Ramos (cell line): ENCODE measurements around the gene SFXN3.

ENCODE experiments used
- in situ Hi-C: fragments of 300-500 bp; cut with MboI; formaldehyde crosslinking; loops from one replicate; pipeline ENCODE4 v1.14.3; 2022; ENCODE audit warnings: low sequenced_read_pairs; ENCODE audit not compliant: unreplicated experiment

Gene SFXN3

DNA sequence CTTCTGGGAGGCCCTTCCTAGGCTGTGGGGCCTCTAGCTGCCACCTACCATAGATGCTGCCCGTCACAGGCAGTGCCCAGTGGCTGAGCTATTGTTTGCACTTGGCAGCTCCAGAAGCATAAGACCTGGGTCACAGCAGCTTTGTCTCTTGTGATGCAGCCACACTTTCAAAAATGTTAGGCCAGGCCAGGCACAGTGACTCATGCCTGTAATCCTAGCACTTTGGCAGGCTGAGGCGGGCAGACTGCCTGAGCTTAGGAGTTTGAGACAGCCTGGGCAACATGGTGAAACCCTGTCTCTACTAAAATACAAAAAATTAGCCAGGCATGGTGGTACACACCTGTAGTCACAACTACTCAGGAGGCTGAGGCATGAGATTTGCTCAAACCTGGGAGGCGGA is 21.3 kb downstream of the SFXN3 start:
- in situ Hi-C loops, result no loop called here

DNA sequence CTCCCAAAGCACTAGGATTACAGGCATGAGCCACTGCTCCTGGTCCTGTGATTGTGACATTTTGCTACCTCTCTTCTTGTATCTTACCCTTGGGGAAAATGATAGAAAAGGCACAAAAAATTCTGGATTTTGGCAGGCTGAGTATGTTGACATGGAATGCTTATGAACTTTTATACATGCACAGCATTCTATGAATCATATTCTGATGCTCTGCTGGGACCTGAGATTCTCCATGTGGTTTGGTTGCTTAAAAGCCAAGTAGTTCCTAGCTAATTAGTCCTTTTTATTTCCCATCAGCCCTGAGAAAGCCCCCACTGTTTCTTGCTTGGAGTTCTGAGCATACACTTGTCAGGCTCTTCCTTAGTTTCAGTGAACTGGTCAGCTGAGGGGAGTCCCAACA is 22.5 kb downstream of the SFXN3 start:
- in situ Hi-C loops, result no loop called here

DNA sequence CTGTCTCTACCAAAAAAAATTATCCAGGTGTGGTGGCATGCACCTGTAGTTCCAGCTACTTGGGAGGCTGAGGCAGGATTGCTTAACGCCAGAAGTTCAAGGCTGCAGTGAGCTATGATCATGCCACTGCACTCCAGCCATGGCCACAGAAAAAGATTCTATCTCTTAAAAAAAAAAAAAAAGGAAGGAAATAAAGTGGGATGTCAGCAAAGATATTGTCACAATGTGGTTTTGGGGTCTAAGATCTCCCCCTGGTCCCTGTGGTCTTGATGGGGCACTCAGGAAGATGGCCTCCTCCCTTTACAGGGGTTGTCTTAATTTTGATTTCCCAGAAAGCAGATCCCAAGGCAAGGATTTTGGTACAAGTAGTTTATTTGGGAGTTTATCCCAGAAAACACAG is 23.3 kb downstream of the SFXN3 start:
- in situ Hi-C loops, result no loop called here

DNA sequence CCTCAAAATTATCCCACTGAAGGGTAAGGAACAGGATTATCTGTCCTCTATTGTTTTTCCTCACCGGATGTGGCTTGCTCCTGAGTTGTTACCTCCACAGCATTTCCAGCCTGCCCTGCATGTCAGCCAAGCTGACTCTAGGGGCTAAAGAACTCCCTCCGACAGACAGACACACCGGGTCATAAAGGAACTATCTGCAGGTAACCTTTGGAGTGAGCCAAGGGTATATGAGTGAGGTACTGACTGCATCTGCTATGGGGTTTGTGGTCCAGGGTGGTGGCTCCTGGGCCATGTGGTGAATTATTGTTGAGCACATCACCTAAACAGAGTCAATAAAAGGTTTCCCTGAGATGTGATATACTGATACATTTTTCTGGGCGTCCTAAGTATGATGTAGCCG is 23.8 kb downstream of the SFXN3 start:
- in situ Hi-C loops, result no loop called here

DNA sequence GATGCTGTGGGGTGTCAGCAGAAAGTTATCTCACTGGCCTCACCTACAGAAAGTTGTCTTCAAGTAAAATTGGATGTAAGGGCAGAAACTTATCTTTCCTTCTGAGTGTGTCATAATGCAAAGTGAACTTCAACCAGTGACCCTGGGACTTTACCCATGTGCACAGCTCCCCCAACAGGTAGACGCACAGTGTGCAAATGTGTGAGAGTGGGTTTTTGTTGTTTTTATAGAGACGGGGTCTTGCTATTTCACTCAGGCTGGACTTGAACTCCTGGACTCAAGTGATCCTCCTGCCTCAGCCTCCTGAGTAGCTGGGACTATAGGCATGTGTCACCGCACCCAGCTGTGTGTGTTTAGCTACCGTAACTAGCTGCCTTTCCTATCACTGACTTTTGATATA is 24.4 kb downstream of the SFXN3 start:
- in situ Hi-C loops, result no loop called here

DNA sequence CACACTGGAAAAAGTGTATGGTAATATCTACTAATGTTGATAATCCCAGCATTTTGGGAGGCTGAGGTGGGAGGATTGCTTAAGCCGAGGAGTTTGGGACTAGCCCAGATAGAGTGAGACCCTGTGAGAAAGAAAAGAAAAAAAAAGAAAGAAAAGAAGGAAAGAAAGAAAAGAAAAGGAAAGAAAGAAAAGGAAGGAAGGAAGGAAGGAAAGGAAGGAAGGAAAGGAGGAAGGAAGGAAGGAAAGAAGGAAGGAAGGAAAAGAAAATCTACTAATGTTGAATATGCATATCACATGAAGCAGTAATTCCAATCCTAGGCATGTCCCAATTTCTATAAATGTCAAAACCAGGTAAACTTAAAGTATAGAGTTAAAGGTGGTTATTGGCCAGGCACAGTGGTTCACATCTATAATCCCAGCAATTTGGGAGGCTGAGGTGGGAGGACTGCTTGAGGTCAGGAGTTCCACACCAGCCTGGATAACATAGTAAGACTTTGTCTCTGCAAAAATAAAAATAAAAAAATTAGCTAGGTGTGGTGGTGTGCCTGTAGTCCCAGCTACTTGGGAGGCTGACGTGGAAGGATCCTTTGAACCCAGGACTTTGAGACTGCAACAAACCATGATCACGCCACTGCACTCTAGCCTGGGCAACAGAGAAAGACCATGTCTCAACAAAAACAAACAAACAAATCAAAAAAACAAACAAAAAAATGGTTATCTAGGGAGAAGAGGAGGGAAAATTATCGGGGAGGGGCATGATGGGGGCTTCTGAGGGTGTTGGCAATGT is 25.5 kb downstream of the SFXN3 start:
- in situ Hi-C loops, result no loop called here

DNA sequence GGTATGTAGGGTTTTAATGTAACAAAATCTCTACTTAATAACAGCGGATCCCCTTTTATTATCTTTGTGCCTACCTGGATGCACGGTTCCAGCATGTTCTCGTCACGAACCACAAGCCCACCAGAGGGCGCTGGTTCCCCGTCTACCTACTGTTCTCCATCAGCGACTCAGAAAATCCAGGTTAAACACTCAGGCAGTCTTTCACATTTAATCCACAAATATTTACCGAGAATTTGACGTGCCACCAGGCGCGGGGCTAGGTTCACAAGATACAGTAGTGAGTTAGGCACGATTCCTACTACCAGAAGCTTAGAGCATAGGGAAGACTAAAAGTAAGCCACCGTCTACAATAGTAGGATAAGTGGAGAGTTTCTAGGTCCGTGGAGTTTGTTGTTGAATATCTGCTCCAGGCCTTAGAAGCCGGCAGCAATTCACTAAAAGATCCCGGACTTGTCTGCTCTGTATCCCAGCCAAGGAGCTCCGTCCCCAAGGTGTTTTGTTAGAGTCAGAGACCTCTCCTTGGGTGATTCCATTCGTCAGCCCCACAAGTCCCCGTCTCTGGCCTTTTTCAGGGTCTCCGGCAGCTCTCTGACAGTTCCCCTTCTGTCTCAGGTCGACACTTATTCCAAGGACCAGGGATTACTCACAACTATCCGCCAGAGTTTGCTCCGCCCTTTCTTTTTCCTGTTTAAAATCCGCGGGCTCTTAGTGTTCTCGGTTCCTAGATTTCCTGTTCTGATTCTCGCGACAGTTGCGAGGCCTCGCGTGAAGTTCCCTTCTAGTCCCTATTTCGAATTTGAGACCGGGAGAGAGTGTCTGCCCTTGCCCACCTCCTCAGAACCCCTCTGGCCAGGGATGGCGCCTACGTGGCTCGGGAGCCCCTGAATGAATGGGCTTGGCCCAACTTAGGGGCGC is 29.3 kb downstream of the SFXN3 start:
- in situ Hi-C loops, result no loop called here

DNA sequence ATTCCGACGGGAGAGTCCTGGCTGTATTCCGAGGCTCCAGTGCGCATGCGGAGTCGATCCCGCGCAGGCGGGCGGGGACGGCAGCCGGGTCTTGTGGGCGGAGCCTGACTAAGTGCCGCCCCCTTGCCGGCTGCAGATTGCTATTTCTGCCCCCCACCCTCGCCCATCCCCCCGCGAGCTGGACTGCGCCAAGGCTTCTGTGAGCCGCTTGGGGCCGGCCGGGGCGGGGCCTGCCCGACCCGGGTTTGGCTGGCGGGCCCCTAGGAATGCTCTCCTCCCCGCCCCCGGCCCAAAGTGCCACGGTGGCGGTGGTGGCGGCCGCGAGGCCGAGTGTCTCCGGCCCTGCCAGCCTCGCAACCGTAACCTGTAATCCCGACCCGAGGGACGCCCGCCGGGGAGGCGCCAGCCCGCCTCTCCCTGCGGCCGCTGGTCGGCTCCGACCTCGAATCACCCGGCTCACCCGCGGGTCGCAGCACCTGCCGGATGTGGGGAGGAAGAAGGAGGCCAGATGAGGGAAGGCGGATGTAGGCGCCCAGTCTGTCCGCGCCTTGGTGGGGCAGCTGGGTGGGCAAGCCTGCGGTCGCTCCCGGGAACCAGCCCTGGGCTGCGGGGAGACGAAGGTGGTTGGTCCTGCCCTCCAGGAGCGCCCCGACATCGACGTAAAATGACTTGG is 30.1 kb downstream of the SFXN3 start:
- in situ Hi-C loops, result no loop called here

DNA sequence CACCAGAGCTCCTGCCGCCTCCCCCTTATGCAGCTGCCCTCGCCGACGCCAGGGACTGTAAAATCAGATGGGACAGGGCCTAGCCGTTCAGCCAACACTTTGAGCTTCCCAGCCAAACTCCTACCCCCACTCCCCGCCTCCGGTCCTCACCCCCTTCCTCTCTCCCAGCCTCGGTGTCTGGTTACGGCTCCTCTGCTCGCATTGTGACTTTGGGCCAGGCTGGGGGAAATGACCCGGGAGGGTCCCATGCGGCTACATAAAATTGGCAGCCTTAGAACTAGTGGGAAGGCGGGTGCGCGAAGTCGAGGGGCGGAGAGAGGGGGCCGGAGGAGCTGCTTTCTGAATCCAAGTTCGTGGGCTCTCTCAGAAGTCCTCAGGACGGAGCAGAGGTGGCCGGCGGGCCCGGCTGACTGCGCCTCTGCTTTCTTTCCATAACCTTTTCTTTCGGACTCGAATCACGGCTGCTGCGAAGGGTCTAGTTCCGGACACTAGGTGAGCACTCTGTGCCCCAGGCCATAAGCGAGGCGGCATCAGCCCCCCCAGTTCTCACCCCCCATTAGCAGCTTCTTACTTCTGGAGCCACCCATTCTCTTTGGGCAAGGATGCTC is 30.7 kb downstream of the SFXN3 start, which contains the start of gene KAZALD1:
TSS of gene KAZALD1 (plus strand) at position 366 of the 608 bp plus-strand sequence. CDS start 604 bp downstream, outside the sequence.
- in situ Hi-C loops, result no loop called here

DNA sequence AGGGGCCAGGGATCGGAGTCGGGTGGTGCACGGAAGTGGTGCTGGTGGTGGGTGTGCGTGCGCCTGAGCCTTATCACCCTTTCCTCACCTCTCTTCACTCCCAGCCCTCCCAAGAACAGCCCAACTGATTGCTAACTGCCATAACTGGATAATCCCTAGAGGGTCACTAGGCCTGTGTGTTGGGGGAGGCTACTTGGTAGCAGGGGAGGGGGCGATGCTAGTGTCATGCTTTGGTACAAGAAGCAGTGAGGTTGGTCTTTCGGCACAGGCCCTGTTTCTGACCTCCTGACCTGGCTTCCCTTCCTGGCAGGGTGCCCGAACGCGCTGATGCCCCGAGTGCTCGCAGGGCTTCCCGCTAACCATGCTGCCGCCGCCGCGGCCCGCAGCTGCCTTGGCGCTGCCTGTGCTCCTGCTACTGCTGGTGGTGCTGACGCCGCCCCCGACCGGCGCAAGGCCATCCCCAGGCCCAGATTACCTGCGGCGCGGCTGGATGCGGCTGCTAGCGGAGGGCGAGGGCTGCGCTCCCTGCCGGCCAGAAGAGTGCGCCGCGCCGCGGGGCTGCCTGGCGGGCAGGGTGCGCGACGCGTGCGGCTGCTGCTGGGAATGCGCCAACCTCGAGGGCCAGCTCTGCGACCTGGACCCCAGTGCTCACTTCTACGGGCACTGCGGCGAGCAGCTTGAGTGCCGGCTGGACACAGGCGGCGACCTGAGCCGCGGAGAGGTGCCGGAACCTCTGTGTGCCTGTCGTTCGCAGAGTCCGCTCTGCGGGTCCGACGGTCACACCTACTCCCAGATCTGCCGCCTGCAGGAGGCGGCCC is 31.4 kb downstream of the SFXN3 start:
- in situ Hi-C loops, result no loop called here

DNA sequence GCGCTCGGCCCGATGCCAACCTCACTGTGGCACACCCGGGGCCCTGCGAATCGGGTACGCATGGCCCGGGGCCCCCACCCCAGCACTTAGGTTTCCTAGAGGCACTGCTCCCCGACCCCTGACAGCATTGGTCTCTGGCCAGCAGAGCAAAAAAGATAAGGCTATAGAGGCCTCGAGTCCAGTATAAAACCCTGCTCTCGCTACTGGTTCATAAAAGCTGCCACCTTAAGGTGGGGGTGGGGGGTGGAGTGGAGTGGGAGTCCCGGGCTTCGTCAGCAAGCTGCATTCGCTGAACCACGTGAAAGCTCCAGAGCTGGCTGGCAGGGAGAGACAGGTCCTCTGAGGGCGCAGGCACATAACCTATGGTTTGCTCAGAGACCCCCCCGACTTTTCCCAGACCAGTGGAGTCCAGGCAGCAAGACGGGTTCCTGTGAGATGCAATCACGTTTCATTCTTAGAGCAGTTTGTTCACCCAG is 32.1 kb downstream of the SFXN3 start:
- in situ Hi-C loops, result no loop called here

DNA sequence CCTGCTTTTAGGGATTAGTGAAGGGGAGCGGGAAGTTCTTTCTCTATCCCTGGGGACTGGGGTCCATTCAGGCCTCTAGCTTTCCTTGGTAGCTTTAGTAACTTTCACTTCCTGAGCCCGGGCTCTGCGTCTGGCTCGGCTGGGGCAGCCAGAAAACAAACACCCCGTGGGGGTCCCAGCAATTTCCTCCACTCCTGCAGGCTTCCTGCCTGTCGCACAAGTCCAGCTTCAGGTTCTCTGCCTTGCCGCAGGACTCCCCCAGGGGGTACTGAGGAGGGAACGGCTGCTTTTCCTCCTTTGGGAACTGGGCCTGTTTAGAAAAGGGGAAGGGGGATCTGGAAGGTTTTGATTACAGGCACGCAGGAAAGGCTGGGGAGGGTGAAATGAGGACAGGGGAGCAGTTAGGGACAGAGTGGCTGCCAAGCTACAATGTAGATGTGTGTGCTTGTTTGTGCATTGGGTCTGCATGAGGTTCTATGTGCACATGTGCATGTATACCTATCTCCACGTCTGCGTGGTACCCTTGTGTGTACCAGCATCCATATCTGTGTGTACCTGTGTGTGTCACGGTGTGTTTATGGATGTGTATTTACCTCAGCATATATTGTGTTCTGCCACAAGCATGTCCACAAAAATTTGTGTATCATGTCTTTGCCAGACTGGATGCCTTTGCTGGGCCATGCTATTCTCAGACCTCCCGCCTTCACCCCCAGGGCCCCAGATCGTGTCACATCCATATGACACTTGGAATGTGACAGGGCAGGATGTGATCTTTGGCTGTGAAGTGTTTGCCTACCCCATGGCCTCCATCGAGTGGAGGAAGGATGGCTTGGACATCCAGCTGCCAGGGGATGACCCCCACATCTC is 32.7 kb downstream of the SFXN3 start:
- in situ Hi-C loops, result no loop called here

DNA sequence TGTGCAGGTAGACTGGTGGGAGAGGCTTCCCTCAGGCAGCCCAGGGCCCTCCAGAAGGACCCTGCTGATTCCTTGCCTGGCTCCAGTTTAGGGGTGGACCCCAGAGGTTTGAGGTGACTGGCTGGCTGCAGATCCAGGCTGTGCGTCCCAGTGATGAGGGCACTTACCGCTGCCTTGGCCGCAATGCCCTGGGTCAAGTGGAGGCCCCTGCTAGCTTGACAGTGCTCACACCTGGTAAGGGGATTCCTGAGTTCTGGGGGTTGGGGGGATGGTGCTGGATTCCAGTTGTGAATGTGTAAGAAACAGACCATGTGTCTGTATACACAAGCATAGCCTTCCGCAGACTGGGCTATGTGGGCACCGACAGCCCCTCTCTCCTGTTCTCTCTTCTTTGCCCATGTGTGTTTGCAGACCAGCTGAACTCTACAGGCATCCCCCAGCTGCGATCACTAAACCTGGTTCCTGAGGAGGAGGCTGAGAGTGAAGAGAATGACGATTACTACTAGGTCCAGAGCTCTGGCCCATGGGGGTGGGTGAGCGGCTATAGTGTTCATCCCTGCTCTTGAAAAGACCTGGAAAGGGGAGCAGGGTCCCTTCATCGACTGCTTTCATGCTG is 33.5 kb downstream of the SFXN3 start:
- in situ Hi-C loops, result no loop called here

DNA sequence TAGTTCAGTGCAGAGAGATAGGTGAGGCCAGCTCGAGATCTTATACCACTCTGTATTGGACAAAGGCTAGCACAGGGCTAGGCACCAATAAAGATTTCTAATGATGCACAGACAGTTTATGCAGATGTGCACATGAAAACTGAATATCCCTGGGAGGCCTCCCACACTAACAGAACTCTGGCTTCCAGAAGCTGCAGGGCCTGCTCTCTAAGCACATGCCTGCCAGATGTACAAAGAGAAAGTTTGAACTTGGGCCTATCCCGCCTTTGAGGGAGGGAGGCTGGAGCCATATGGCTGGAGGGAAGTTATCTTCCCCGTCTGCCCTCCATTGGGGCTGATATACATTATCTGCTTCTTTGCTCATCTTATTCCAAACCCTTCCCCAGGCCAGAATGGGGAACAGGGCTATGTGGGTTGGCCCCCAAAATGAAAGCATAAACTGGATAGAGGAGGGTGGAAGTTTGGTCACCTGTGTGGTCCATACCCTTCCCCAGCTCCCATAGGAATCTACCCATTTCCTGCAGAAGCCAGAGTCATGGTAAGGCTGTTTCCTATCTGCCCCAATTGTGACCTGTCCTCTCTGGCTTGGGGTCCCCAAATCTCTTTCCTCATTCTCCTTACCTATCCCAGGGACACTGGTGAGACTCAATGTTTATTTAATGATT is 34.6 kb downstream of the SFXN3 start:
- in situ Hi-C loops, result no loop called here

DNA sequence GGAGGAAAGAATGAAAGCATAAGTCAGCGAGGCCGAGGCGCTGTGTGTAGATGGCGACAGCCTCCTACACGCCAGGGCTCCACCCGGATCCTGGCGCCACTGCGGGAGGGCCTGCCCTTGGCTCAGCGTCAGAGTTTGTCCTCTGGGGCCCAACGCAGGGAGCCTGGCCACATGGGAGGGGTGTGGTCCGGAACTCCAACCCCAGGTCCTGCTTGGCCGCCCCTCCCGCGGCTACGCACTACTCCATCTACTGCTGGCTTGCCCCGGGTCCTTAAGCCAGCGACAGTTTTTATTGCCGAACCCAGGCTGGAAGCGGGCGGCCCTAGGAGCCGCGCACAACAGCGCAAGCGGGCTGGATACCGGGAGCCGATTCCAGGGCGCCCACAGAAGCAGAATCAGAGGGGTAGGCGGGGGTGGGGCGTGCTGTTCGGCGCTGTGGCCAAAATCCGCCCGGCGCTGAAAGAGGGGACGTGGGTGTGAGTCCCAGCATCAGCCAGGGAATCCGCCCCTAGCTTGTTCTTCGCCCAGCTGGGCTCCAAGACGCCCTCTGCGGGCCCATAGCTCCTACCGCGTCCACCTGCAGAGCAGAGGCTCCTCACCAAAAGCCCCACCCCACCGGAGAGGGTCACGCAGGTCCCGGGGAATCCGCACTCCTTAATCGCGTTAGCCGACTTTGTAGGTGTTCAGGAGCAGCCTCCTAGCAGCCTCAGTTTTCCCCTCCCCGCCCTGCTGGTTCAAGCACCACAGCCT is 35.3 kb downstream of the SFXN3 start:
- in situ Hi-C loops, result no loop called here

DNA sequence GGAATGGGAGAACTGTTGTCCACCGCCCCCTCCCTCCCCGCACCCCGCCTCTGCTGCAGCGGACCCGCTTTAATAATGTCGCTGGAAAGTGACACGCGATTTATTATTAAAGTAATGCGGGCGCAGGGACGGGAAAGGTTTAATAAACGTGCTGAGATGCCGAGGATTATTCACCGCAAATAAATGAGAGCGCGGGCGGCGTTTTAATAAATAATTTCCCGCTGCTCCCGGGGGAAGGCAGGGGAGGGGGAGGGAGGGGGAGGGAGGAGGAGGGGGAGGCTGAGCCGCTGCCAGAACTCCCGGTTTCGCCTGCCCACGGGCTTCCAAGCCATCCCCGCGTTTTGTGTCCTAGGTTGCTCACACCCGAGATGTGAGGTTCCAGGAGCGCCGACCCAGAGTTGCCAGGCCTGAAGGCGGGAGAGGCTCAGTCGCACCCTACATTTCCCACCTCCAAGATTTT is 35.9 kb downstream of the SFXN3 start:
- in situ Hi-C loops, result no loop called here
